HepG2 (cell line): Measurements from ENCODE around the gene FPGS. TPM values are rescaled to one million over a fixed set of nuclear protein-coding genes. Genes with fewer than 3 reads are reported as not detected.

Source experiments
- DR1 ChIP-seq: sonication (generic); formaldehyde crosslinking; IDR thresholded peaks from 2 replicates; pipeline ENCODE4 v1.8.0; 2021; ENCODE audit warnings: mild to moderate bottlenecking, missing genetic modification reagents, inconsistent platforms
- GLMP ChIP-seq: sonication (generic); formaldehyde crosslinking; IDR thresholded peaks from 2 replicates; pipeline ENCODE4 v1.9.0; 2021; ENCODE audit warnings: missing genetic modification reagents, mild to moderate bottlenecking, borderline replicate concordance
- HNF1B ChIP-seq: sonication (generic); formaldehyde crosslinking; IDR thresholded peaks from 2 replicates; pipeline ENCODE4 v1.5.1; 2020; ENCODE audit warnings: mild to moderate bottlenecking, moderate library complexity, missing genetic modification reagents
- HNRNPK ChIP-seq: fragments of 200-400 bp; formaldehyde crosslinking; IDR thresholded peaks from 2 replicates; pipeline ENCODE4 v1.6.1; 2018; ENCODE audit warnings: low read length, low read depth, moderate library complexity, mild to moderate bottlenecking; ENCODE audit not compliant: poor library complexity, severe bottlenecking
- HOXA9 ChIP-seq: sonication (generic); formaldehyde crosslinking; IDR thresholded peaks from 2 replicates; pipeline ENCODE4 v1.8.1; 2022; ENCODE audit warnings: missing genetic modification reagents, mild to moderate bottlenecking, moderate library complexity, borderline replicate concordance
- NCOA1 ChIP-seq: sonication (generic); formaldehyde crosslinking; IDR thresholded peaks from 2 replicates; pipeline ENCODE4 v1.9.0; 2021; ENCODE audit warnings: missing genetic modification reagents
- PAF1 ChIP-seq: IDR thresholded peaks from 2 replicates; pipeline ENCODE4 v1.6.1; 2016; ENCODE audit warnings: missing genetic modification reagents, missing compliant biosample characterization
- POLR2AphosphoS2 ChIP-seq: IDR thresholded peaks from 2 replicates; pipeline ENCODE4 v1.6.1; 2011; ENCODE audit warnings: low read depth, low read length, improper control_type of control experiment
- ZBTB20 ChIP-seq: sonication (generic); formaldehyde crosslinking; IDR thresholded peaks from 2 replicates; pipeline ENCODE4 v1.8.1; 2023; ENCODE audit warnings: missing genetic modification reagents, low read depth, mild to moderate bottlenecking, borderline replicate concordance
- ZBTB7A ChIP-seq: sonication (generic); formaldehyde crosslinking; IDR thresholded peaks from 2 replicates; pipeline ENCODE4 v1.8.0; 2022; ENCODE audit warnings: mild to moderate bottlenecking, missing genetic modification reagents
- ZFP1 ChIP-seq: IDR thresholded peaks from 2 replicates; pipeline ENCODE4 v1.6.1; 2016
- ZNF18 ChIP-seq: sonication (generic); formaldehyde crosslinking; IDR thresholded peaks from 2 replicates; pipeline ENCODE4 v1.8.0; 2022; ENCODE audit warnings: mild to moderate bottlenecking, missing genetic modification reagents; ENCODE audit not compliant: insufficient replicate concordance
- ZNF3 ChIP-seq: IDR thresholded peaks from 2 replicates; pipeline ENCODE4 v1.7.0; 2017; ENCODE audit warnings: inconsistent platforms
- ZNF431 ChIP-seq: sonication (generic); formaldehyde crosslinking; IDR thresholded peaks from 2 replicates; pipeline ENCODE4 v1.9.0; 2022; ENCODE audit warnings: missing genetic modification reagents, low read depth, mild to moderate bottlenecking, borderline replicate concordance
- ZNF460 ChIP-seq: sonication (generic); formaldehyde crosslinking; IDR thresholded peaks from 2 replicates; pipeline ENCODE4 v1.5.1; 2020; ENCODE audit warnings: missing genetic modification reagents, mild to moderate bottlenecking, borderline replicate concordance
- ZNF562 ChIP-seq: sonication (generic); formaldehyde crosslinking; IDR thresholded peaks from 2 replicates; pipeline ENCODE4 v1.8.0; 2022; ENCODE audit warnings: missing genetic modification reagents, borderline replicate concordance
- ZNF580 ChIP-seq: IDR thresholded peaks from 2 replicates; pipeline ENCODE4 v1.6.1; 2016; ENCODE audit warnings: low read depth, borderline replicate concordance
- ZNF644 ChIP-seq: IDR thresholded peaks from 2 replicates; pipeline ENCODE4 v1.6.1; 2016; ENCODE audit warnings: low read depth
- ZNF75D ChIP-seq: sonication (generic); formaldehyde crosslinking; IDR thresholded peaks from 2 replicates; pipeline ENCODE4 v1.8.1; 2023; ENCODE audit warnings: missing genetic modification reagents, mild to moderate bottlenecking, borderline replicate concordance
- ZNF777 ChIP-seq: sonication (generic); formaldehyde crosslinking; IDR thresholded peaks from 2 replicates; pipeline ENCODE4 v1.4.0; 2020; ENCODE audit warnings: missing genetic modification reagents
- polyA plus RNA-seq, 8 experiments: library from polyadenylated mRNA; depleted of rRNA in 3 of 8; stranded (reverse) in 7 of 8; unstranded in 1 of 8; fragments of >200 nt; fragmentation: Illumina TruSeq in 4 of 8; extraction: Trizol in 4 of 8; gene quantifications; 2 replicates each; pipeline versions ENCODE4 v1.2.1 to v1.2.3, GENCODE V29; 2011 to 2016; ENCODE audit warnings: low read depth in 4 of 8, missing spikeins in 1 of 8, mixed read lengths in 1 of 8; ENCODE audit not compliant: insufficient read depth in 1 of 8
- total RNA-seq, 5 experiments: library from RNA; depleted of rRNA; stranded (reverse); fragments of >200 nt; fragmentation: Illumina TruSeq; extraction: Trizol; gene quantifications; 2 replicates each; pipeline ENCODE4 v1.2.3, GENCODE V29; 2016; ENCODE audit warnings: low read depth in 1 of 5

The FPGS gene
- total and polyA plus RNA-seq, 2 of the 13 experiments (the other 11 are each of a cell fraction or from before 2014, with no cell fraction given): 35.6 to 36.8 TPM

GRCh38 chr9:127802576-127803443 lies at the start of gene FPGS (continued):
- no peak for TF ChIP-seq ZFP1 (CRISPR knock-in tag)
- no peak for TF ChIP-seq GLMP (CRISPR knock-in tag)
- TF ChIP-seq HNRNPK: peak; percentile 73
- TF ChIP-seq POLR2AphosphoS2: no peak
- TF ChIP-seq NCOA1 (CRISPR knock-in tag): no peak
- TF ChIP-seq HNF1B (CRISPR knock-in tag): peak; percentile 4; the same call in 1 of the 2 replicates
- TF ChIP-seq ZNF580 (CRISPR knock-in tag): 0 out of 2 replicates have a peak, but pooled peaks have one; percentile 9
- peak; percentile 67; the same call in 1 of the 2 replicates for TF ChIP-seq HOXA9
- TF ChIP-seq ZNF431 (CRISPR knock-in tag): no peak
- peak; percentile 46; the same call in 1 of the 2 replicates for TF ChIP-seq DR1 (CRISPR knock-in tag)
- TF ChIP-seq ZNF18 (CRISPR knock-in tag): peak; percentile 30
- 0 out of 2 replicates have a peak, but pooled peaks have one; percentile 50 for TF ChIP-seq ZBTB7A (CRISPR knock-in tag)
- no peak for TF ChIP-seq ZNF75D (CRISPR knock-in tag)
- TF ChIP-seq PAF1: no peak
- no peak for TF ChIP-seq ZNF3
- TF ChIP-seq ZNF460: no peak
- no peak for TF ChIP-seq ZBTB20 (CRISPR knock-in tag)
- TF ChIP-seq ZNF644 (CRISPR knock-in tag): no peak
- TF ChIP-seq ZNF562 (CRISPR knock-in tag): no peak
- TF ChIP-seq ZNF777 (CRISPR knock-in tag): 0 out of 2 replicates have a peak, but pooled peaks have one; percentile 44
